Measurements from ENCODE around the gene FGFRL1.
"Not testable (repeated sequence)": the region's sequence is repeated elsewhere in the genome, so short reads cannot be mapped to it uniquely, and the experiment has no call there.

The FGFRL1 gene

GRCh38 chr4:1041936-1042330 lies 30.5 kb downstream of the FGFRL1 start:
- DNase-seq, result no peak

- no peak for DNase-seq
Observed at GRCh38 chr4:1042352-1043055, 31.1 kb downstream of the FGFRL1 start.

GRCh38 chr4:1043162-1043561 lies 31.7 kb downstream of the FGFRL1 start:
- no peak for DNase-seq

- no peak for DNase-seq
Observed at GRCh38 chr4:1043651-1044468, 32.4 kb downstream of the FGFRL1 start.

GRCh38 chr4:1044469-1045192 lies 33.2 kb downstream of the FGFRL1 start:
- no peak for DNase-seq

GRCh38 chr4:1045193-1045594 lies 33.8 kb downstream of the FGFRL1 start:
- DNase-seq, result no peak

- DNase-seq, result no peak
Observed at GRCh38 chr4:1045595-1046201, 34.3 kb downstream of the FGFRL1 start.

GRCh38 chr4:1046581-1047011 lies 35.2 kb downstream of the FGFRL1 start:
- not testable (repeated sequence) for DNase-seq

GRCh38 chr4:1047106-1047975 lies 35.9 kb downstream of the FGFRL1 start:
- DNase-seq, result no peak

GRCh38 chr4:1047976-1048772 lies 36.7 kb downstream of the FGFRL1 start:
- no peak for DNase-seq

- no peak for DNase-seq
Observed at GRCh38 chr4:1048773-1049590, 37.6 kb downstream of the FGFRL1 start.

GRCh38 chr4:1049591-1049905 lies 38.1 kb downstream of the FGFRL1 start:
- DNase-seq, result no peak

- no peak for DNase-seq
Observed at GRCh38 chr4:1050486-1051213, 39.2 kb downstream of the FGFRL1 start.

- no peak for DNase-seq
Observed at GRCh38 chr4:1051472-1051871, 40.0 kb downstream of the FGFRL1 start.

- DNase-seq, result no peak
Observed at GRCh38 chr4:1052231-1052671, 40.8 kb downstream of the FGFRL1 start.

- DNase-seq, result no peak
Observed at GRCh38 chr4:1053080-1053661, 41.7 kb downstream of the FGFRL1 start.

- DNase-seq, result not testable (repeated sequence)
Observed at GRCh38 chr4:1053891-1054290, 42.5 kb downstream of the FGFRL1 start.

- not testable (repeated sequence) for DNase-seq
Observed at GRCh38 chr4:1054696-1055242, 43.3 kb downstream of the FGFRL1 start.

GRCh38 chr4:1055243-1055701 lies 43.8 kb downstream of the FGFRL1 start:
- not testable (repeated sequence) for DNase-seq
